GM18909 (cell line): ENCODE results near the gene QSOX2.

ENCODE experiments used
- ATAC-seq: cut with Tn5 transposase; IDR thresholded peaks from one replicate; pipeline ENCODE4 v1.9.1; 2021; ENCODE audit warnings: mild to moderate bottlenecking; ENCODE audit not compliant: unreplicated experiment, poor library complexity

QSOX2 gene

DNA sequence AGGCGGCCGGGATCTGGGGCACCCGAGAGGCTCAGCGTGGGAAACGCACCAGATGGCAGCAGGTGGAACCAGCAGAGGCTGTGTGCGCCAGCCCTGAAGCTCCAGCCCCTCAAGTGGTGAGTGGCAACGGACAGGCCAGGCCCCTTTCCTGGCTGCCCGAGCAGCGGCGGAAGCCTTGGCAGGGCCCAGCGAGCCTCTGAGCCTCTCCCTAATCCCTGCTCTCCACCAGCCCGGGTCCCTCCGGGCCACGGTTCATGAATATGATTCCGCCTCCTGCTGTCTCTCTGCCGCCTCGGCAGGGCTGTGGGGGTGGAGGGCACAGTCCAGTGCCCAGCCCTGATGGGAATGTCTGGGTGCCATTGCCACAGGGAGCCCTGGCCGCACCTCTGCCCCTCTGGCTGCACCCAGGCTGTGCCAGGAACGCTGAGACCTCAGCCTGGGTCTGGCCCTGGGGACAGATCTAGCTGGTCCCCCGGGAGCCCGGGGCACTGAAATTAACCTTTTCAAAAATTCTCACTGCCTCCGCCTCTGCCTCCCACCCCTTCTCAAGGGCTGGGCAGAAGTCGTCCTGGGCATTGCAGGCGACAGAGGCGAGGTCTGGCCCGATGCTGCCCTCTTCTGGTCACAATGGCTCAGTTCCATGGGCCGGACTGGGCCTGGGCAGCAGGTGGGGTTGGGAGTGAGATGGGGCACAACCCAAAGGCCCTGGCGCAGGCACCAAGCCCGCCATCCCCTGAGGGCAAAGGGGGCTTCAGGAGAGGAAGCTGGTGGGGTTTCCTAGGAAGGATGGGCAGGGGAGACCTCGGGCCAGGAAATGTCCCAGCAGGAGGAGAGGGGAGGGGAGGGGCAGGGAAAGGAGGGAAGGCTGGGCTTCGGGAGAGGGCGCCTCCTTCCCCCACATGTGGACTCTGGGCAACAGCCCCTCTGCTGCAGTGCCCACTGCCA, 38.0 kb upstream of the QSOX2 start:
- ATAC-seq: peak; percentile 79

DNA sequence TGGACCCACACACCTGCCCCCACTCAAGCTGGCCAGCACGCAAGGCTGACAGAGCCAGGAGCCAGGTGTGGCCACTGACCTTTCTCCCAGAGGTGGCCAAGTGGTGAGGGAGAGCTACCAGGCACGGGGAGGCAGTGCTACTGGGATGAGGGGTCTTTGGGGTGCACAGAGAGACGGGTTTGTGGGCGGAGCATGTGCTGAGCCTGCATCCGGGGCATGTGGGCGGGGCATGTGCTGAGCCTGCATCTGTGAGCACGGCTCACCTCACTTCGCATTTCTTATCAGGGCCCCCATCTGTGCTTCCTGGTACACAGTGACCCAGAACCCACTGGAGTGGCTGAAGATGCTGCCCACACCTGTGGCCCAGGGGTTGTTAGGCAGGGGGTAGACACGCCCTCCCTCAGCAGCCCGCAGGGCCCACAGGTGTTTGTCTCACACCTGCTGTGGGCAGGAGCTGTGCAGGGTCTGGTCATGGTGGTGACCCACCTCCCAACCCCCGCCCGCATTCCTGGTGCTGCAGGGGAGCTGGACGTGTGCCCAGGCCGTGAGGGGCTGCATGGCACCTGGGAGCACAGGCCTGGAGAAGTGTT, 36.8 kb upstream of the QSOX2 start:
- no peak for ATAC-seq

DNA sequence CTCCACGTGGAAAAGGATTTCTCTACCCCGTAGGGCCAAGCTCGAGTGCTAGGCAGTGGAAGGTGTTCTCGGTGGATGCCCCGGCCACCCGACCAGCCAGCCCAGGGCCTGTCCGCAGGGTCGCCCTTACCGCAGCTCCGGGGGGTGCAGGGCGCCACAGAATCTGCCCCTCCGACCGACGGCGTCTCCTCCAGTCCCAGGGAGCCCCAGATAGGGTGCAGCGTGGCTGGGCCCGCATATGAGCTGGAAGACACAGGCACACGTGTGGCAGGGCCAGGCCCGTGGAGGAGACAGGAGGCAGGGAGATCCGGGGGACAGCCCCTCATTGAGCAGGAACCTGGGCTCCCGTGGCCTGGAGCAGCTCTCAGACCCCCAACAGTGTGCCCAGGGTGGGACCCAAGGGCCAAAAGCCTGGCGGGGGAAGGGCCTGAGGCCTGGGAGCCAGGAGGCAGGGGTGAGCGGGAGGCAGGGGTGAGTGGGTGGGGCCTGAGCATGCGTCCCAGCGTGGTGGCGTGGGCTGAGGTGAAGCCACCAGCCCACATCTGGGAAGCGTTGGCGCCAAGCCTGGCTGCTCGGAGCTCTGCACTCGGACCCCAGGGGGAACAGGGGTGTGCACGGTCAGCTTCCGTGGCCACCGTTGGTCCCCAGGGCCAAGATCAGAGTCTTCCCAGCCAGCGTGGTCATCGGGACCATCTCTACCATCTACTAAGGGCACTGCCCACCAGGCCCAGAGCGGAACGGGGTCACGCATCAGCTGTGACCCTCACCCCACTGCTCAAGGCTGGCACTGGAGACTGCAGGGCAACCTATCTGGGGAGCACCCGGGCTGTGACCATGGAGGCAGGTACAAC, 36.0 kb upstream of the QSOX2 start:
- ATAC-seq: no peak

DNA sequence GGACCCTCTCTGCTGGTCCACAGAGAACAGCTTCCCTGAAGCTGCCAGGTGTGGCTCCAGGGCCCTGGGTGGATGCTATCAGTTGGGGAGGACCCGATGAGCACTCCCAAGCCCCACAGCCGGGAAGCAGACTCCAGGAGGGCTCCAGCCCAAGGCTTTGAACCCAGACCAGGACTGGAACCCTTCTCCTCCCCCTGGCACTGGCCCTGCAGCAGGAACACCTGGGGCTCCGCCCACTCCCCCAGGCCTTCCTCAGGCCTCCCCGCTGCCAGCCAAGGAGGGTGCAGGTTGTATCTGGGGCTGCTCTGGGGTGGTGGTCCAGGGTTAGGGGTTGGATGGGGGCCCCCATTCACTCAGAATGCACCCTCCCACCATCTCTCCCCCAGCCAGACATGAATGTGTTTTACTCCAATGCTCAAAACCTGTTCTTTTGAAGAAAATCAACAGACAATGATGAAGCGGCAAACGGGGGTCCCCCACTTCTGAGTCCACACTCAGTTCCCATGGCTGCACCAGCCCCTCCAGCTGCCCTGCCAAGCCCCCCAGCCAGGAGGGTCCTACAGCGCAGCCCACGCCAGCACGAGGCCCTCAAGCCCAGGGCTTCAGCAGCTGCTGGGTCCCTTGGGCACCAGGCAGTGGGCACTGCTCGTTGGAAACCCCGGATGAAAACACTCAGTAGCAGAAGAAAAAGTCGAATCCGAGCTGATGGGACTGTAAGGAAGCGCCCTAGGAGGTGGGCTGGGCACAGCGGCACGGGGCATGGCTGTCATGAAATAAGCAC, 35.1 kb upstream of the QSOX2 start:
- ATAC-seq: no peak

DNA sequence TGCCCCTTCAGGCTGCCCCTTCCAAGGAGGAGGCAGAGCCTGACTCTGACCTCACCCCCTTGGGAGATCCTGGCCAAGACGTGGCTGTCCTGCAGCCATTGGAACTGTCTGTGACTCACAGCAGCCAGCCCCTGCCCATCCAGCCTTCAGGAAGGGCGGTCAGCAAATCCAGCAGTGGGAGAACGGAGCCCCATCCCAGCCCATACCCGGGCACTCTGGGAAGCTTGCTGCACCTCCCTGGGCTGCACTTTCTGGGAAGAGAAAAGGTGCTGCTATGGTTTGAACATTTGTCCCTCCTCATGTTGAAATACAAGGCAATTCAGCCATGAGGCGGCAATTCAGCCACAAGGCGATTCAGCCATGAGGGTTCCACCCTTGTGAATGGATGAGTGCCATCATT, 33.9 kb upstream of the QSOX2 start:
- no peak for ATAC-seq

DNA sequence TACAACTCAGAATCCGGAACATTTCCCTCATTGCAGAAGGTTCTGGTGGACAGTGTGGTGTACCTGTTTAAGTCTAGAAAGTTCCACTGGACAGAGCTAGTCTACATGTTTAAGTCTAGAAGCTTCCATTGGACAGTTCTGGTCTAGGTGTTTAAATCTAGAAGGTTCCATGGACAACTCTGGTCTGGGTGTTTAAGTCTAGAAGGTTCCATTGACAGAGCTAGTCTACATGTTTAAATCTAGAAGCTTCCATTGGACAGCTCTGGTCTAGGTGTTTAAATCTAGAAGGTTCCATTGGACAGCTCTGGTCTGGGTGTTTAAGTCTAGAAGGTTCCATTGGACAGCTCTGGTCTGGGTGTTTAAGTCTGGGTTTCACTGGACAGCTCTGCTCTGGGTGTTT, 33.3 kb upstream of the QSOX2 start:
- ATAC-seq: no peak

DNA sequence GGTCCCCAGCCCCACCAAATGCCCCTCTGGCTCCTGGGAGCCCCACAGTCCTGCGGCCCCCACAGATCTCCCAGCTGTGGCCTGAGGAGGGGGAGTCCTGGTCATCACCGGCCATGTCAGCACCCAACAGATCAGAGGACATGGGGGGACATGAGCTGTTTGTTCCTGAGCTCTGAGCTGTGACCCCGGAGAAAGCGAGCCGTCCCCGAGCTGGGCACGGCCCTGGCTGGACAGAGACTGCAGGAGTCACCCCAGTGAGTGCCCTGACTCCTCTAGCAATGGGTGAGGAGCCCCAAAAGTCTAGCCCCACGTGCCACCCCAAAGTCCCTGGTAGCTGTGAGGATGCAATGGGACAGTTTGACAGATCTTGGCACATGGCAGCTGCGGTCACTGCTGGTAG, 32.6 kb upstream of the QSOX2 start:
- ATAC-seq: no peak

DNA sequence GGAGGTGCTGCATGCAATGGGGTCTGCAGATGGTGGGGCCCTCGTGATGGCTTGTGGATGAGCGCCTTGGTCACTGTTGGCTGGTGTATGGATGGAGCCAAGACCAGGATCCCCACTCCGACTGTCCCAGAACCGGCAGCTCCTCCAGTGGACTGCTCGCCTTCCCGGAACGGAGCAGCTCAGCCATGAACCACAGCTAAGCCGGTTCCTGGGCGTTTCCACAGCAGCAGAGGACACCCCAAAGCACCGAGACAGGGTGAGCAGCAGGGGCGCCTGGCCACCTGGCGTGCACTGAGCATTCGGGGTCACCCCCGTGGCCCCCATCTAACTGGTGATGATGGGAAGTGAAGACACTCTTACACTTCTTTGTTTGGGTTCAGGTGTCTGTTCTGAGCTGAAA, 32.1 kb upstream of the QSOX2 start:
- ATAC-seq: no peak

DNA sequence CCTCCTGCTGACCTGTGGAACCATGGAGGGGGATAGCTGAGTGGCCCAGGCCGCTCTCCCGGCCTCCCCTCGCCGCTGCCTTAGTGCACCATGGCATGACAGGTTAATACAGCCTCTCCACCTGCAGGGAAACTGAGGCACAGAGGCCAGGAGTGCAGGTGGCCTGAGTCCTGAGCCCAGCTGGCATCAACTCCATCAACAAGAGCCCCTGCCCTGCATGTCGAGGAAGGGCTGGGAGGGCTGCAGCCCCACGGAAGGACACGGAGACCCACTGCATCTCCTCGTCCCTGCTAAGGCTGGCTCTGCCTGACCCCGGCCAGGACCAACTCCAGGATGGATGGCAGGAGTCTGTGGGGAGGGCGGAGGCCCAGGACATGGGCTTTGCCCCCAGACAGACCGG, 31.1 kb upstream of the QSOX2 start:
- ATAC-seq: no peak

DNA sequence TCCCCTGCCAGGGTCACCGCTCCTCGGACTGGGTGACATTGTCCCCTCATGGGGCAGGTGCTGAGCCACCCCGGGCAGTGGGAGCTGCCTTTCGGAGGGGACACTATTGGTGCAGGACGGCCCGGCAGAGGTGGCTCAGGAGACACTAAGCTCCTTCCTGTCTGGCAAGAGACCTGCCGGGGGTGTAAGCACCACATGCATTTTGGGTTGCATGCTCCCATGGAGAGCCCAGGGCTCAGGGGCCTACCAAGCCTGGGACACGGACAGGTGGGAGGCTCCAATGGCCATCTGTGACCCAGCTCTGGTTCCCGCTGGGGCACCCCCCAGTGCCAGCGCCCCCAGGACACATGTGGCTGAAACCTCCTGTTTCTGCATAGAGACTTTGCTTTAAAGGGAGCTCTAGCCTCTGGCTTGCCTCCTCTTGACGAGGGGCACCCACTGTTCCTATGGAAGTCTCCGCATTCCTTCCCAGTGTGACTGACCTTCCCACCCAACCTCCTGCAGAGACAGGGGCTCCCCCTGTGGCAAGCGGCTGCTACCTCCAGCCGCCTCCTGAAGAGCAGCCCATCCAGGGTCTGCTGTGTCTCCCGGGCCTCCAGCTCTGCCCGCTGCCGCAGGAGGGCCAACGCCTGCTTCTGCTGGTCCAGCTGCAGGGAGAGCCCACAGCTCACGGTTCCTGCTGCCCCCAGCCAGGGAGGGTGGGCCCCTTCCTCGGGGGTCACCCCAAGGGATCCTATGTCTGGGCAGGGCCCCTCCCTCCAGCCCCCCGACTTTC, 30.2 kb upstream of the QSOX2 start:
- ATAC-seq: no peak

DNA sequence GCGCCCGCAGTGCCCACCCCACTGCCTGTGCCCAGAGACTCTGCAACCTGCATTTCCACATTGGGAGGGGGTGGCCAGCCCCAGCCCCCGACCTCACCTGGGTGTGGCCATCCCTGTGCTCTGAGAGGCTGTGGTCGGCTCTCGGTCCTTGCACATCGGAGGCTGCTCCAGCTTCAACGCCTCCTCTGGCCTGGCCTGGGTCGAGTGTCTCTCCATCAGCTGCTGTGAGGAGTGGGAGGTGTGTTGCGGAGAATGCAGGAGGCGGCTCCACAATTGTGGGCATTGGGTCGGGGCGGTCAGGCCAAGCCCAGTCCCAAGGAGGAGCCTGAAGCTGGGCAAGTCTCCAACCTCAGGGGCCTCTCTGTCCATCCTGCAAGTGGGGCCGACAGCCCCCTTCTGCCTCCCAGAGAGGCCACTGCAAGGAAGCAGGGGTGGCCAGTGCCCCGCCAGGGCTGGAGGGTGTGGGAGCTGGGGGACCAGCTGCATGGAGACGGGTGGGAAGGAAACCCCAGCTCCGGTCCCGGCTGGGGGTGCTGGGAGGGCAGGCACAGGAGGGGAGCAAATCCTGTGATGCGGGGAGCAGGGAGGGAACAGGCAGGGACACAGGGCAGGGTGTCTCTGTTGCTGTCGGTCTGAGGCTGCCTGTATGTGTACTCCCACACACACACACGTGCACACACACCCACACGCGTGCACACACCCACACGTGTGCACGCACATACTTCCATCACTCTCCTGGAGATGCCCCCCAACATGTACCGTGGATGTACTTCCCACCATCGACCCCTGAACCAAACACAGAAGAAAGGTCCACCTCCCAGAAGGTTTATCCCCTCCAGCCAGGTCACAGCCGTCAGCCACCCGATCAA, 29.4 kb upstream of the QSOX2 start:
- ATAC-seq: no peak

DNA sequence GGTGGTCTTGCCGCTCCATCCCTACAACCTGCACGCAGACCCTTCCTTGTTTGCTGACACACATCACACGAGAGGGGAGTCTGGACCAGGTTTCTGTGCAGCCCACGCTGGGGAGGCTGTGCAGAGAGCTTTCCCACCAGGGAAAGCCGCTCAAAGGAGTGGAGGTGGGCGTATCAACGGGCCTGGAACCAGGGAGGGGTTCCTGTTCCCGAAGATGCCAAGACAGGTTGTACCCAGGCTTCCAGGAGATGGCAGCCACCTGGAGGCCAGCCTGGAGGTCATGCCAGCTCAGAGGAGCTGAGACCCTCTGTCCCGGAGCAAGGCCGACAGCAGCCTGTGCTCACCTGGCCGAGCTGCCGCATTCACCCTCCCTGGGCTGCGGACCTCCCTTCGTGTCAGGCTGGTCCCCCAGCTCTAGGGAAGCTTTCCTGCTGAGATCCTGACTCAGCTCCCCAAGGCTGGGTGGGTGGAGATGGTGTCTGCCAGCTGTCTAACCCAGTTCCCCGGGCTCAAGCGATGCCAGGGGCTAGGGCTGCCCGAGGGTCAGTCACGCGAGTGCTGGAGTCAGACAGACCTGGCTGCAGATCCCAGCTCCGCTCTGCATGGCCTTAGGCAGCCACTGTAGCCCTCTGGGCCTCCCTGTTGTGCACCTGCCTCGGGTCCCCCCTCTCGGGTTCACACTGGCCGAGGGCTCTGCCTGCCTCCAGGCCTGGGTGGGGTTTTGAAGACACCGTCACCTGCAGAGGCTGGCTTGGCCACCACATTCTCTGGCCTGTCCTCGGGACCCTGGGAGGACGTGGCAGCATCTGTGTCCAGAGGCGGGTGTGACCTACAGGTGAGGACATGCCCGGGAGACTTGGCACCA, 28.5 kb upstream of the QSOX2 start:
- no peak for ATAC-seq

DNA sequence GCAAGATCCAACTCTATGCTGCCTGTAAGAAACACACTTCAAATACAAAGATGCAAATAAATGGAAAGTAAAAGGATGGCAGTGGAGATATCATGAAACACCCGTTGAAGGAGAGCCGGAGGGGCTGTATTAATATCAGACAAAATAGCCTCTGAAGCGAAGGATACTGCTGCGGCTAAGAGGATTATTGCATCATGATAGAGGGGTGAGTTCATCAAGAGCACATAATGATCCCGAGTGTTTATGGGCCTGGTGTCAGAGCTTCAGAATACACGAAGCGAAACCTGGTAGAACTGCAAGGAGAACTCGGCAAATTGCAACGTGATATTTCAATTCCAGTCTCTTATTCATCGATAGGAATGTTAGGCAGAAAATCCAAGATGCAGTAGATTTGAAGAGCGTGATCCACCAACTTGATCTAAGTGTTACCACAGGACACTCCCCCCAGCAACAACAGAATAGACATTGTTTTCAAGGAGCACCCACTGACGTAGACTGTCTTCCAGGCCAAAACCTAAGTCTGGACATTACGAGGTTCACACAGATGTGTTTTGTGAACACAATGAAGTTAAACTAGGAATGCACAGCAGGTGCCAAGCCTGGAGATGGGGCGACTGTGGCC, 27.7 kb upstream of the QSOX2 start:
- ATAC-seq: no peak

DNA sequence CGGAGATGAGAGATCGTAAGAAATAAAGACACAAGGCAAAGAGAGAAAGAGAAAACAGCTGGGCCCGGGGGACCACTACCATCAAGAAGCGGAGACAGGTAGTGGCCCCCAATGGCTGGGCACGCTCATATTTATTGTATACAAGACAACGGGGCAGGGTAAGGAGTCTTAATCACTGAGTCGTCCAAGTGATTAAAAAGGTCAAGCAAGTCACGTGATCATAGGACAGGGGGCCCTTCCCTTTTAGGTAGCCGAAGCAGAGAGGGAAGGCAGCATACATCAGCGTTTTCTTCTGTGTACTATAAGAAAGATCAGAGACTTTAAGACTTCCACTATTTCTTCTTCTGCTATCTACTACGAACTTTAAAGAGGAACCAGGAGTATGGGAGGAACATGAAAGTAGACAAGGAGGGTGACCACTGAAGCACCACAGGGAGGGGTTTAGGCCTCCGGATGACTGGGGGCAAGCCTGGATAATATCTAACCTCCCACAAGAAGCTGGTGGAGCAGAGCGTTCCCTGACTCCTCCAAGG, 24.6 kb upstream of the QSOX2 start:
- ATAC-seq: no peak

DNA sequence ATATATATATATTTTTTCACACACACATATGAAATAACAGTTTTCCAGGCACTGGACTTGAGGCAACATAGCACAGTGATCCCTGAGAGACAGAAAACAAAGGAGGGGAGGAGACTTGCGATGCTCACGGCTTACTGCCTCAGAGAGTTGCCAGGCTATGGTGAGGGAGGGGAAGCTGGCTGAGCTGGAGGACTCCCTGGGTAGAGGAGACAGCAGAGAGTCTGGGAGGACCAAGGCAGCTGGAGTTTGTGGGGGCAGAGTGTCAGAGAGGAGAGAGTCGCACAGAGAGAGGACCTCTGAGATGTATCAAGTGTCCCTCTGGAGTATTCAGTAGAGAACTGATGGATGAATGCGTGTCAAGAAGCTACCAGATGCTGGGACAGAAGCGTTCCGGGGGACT, 23.1 kb upstream of the QSOX2 start:
- ATAC-seq: no peak

DNA sequence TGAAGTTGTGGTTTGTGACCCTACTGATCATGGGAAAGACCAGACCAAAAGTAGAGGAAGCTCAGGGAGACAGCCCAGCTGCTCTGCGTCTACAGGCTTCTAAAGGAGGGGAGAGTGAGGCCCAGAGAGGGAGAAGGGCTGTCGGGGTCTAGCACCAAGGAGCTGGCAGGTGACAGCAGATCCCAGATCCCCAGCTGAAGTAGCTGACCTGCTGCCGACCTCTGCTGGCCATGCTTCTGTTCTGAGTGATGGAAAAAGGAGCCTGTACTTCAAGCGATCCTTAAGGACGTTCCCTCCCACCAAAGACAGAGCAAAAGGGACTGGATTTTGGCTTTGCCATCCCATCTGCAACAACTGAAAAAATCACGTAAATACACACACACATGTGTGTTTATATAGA, 22.7 kb upstream of the QSOX2 start:
- ATAC-seq: no peak
